ENCODE measurements around the gene TMEM121B. TPM values are rescaled to one million over a fixed set of nuclear protein-coding genes. Genes with fewer than 3 reads are reported as not detected.
A peak's percentile ranks its signal among the peaks of the same experiment; 100 is the strongest.

The TMEM121B gene
- polyA plus RNA-seq, 3 donors, result 1.4 to 3.2 (median 1.9) TPM

- TF ChIP-seq CTCF (IDR thresholded peaks at IDR 0.05), result peak; percentile 46
- H3K27ac ChIP-seq (ENCODE audit: low read depth in 1 of 2, low read length in 2 of 2), result no peak overlapping the region
- peaks cover 21% of the 10 kb centered on the region for H3K4me1 Mint-ChIP-seq
- H3K79me2 ChIP-seq (ENCODE audit: insufficient read depth, low read length), result peaks cover 7% of the 10 kb centered on the region
- H4K20me1 ChIP-seq (ENCODE audit: insufficient read depth, low read length), result no peaks in the 10 kb centered on the region
- H3K27me3 Mint-ChIP-seq (ENCODE audit: low read depth in 3 of 3), result peaks cover 2 to 15% (median 3%) of the 10 kb centered on the region in 3 donors
- H3K9ac ChIP-seq (ENCODE audit: insufficient read depth, low read length, poor library complexity, severe bottlenecking), result no peak overlapping the region
- no peak overlapping the region for H3K4me2 ChIP-seq (replicated peaks; ENCODE audit: extremely low read depth, low read length, poor library complexity, severe bottlenecking)
- no peak overlapping the region for H3K4me3 Mint-ChIP-seq
- no peak overlapping the region for H2AFZ ChIP-seq (ENCODE audit: insufficient read depth, low read depth, low read length, poor library complexity, severe bottlenecking)
- DNase-seq, result no peak
- no peaks in the 10 kb centered on the region for H3K27me3 ChIP-seq (ENCODE audit: control insufficient read depth in 2 of 2, insufficient read depth in 2 of 2, low read length in 2 of 2)
- no peaks in the 10 kb centered on the region for H3K36me3 Mint-ChIP-seq
- H3K4me1 ChIP-seq (ENCODE audit: control insufficient read depth in 1 of 2, insufficient read depth in 2 of 2, low read length in 2 of 2), result peaks cover 7 to 13% of the 10 kb centered on the region in 2 donors
- peaks cover 0 to 2% (median 0%) of the 10 kb centered on the region in 7 donors for H3K9me3 Mint-ChIP-seq
- intact Hi-C loops (cut with micrococcal nuclease), result no loop called here
- H3K4me3 ChIP-seq (replicated peaks in 1 of 3; ENCODE audit: low read depth in 2 of 3, low read length in 3 of 3), result no peak overlapping the region
- no peaks in the 10 kb centered on the region for H3K9me3 ChIP-seq (replicated peaks in 1 of 2; ENCODE audit: control insufficient read depth in 1 of 2, insufficient read depth in 1 of 2, low read length in 2 of 2)
- WGBS (ENCODE audit: insufficient coverage), result 83% methylated on average over 1 of the region's 3 CpGs
- H3K27ac Mint-ChIP-seq, result no peak overlapping the region
- H3K36me3 ChIP-seq (replicated peaks in 1 of 2; ENCODE audit: control insufficient read depth in 1 of 2, insufficient read depth in 2 of 2, low read length in 2 of 2), result no peaks in the 10 kb centered on the region
Measured at GRCh38 chr22:17164392-17165024, 43.3 kb upstream of the TMEM121B start.

- no peaks in the 10 kb centered on the region for H3K9me3 Mint-ChIP-seq
- WGBS (ENCODE audit: insufficient coverage), result 40% methylated on average over 6 of the region's 8 CpGs
- H3K4me3 ChIP-seq (replicated peaks in 1 of 3; ENCODE audit: low read depth in 2 of 3, low read length in 3 of 3), result no peak overlapping the region
Measured at GRCh38 chr22:17162731-17163130, 41.6 kb upstream of the TMEM121B start.

More at GRCh38 chr22:17162731-17163130, 41.6 kb upstream of the TMEM121B start:
- H3K27me3 ChIP-seq (ENCODE audit: control insufficient read depth in 2 of 2, insufficient read depth in 2 of 2, low read length in 2 of 2), result no peaks in the 10 kb centered on the region
- H2AFZ ChIP-seq (ENCODE audit: insufficient read depth, low read depth, low read length, poor library complexity, severe bottlenecking), result no peak overlapping the region
- H3K9me3 ChIP-seq (replicated peaks in 1 of 2; ENCODE audit: control insufficient read depth in 1 of 2, insufficient read depth in 1 of 2, low read length in 2 of 2), result no peaks in the 10 kb centered on the region
- peaks cover 17% of the 10 kb centered on the region for H3K79me2 ChIP-seq (ENCODE audit: insufficient read depth, low read length)
- Mint-ChIP-seq H3K27me3 (ENCODE audit: low read depth in 3 of 3) (peaks cover 1 to 10% (median 3%) of the 10 kb centered on the region in 3 donors), H3K4me3 (no peak overlapping the region), H3K4me1 (peaks cover 30% of the 10 kb centered on the region), H3K27ac (no peak overlapping the region), H3K36me3 (no peaks in the 10 kb centered on the region)
- no peak overlapping the region for H3K27ac ChIP-seq (ENCODE audit: low read depth in 1 of 2, low read length in 2 of 2)
- no peak for TF ChIP-seq CTCF (IDR thresholded peaks at IDR 0.05)
- H3K4me2 ChIP-seq (replicated peaks; ENCODE audit: extremely low read depth, low read length, poor library complexity, severe bottlenecking), result no peak overlapping the region
- H4K20me1 ChIP-seq (ENCODE audit: insufficient read depth, low read length), result peaks cover 3% of the 10 kb centered on the region
- DNase-seq, result no peak
- H3K4me1 ChIP-seq (ENCODE audit: control insufficient read depth in 1 of 2, insufficient read depth in 2 of 2, low read length in 2 of 2), result peaks cover 25 to 26% of the 10 kb centered on the region in 2 donors
- H3K36me3 ChIP-seq (replicated peaks in 1 of 2; ENCODE audit: control insufficient read depth in 1 of 2, insufficient read depth in 2 of 2, low read length in 2 of 2), result no peaks in the 10 kb centered on the region
- H3K9ac ChIP-seq (ENCODE audit: insufficient read depth, low read length, poor library complexity, severe bottlenecking), result no peak overlapping the region
- intact Hi-C loops (cut with micrococcal nuclease), result no loop called here

Measured in CD14-positive monocyte (primary cell).